T-helper 2 cell treated with Interferon-gamma antibody and Interleukin-4, amounts not matched to agents 5 μg/mL and 100 μg/mL, for 36 hours (primary cell): Measurements from ENCODE around the gene PGM2.

ENCODE experiments used
- DNase-seq: peaks from one replicate; pipeline ENCODE4 v3.0.0; 2021; ENCODE audit warnings: low spot score
- H3K27ac Mint-ChIP-seq: one replicate; pipeline ENCODE4 v1.8.0; 2021; ENCODE audit warnings: mild to moderate bottlenecking, mixed read lengths
- H3K27me3 Mint-ChIP-seq: one replicate; pipeline ENCODE4 v1.8.0; 2021; ENCODE audit warnings: low read depth, mixed read lengths
- H3K36me3 Mint-ChIP-seq: one replicate; pipeline ENCODE4 v1.8.0; 2021; ENCODE audit warnings: low read depth, mixed read lengths
- H3K4me1 Mint-ChIP-seq: one replicate; pipeline ENCODE4 v1.8.0; 2021; ENCODE audit warnings: low read depth, mixed read lengths
- H3K4me3 Mint-ChIP-seq: one replicate; pipeline ENCODE4 v1.8.0; 2022; ENCODE audit warnings: mild to moderate bottlenecking, moderate library complexity, mixed read lengths
- H3K9me3 Mint-ChIP-seq: one replicate; pipeline ENCODE4 v1.8.0; 2021; ENCODE audit warnings: mixed read lengths

Gene PGM2

DNA sequence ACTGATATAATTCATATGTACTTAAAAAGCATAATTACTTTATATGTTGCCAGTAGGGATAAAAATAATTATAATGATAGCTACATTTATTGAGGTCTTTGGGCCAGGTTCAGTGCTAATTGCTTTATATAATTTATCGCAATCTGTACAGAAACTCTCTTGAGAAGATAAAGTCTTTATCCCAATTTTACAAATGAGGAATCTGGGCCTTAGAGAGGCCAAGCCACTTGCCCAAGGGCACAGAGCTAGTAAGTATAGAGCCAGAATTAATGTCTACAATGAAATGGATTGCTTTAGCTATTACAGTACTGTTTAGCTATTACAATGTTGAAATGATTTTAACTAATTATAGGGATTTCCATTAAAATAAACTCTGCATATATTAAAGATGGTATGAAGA is 33.8 kb downstream of the PGM2 start:
- H3K4me3 Mint-ChIP-seq: no peak overlapping the region
- H3K36me3 Mint-ChIP-seq: peaks cover 27% of the 10 kb centered on the region
- H3K4me1 Mint-ChIP-seq: no peaks in the 10 kb centered on the region
- H3K27me3 Mint-ChIP-seq: no peaks in the 10 kb centered on the region
- no peaks in the 10 kb centered on the region for H3K9me3 Mint-ChIP-seq
- H3K27ac Mint-ChIP-seq: no peak overlapping the region
- no peak for DNase-seq

DNA sequence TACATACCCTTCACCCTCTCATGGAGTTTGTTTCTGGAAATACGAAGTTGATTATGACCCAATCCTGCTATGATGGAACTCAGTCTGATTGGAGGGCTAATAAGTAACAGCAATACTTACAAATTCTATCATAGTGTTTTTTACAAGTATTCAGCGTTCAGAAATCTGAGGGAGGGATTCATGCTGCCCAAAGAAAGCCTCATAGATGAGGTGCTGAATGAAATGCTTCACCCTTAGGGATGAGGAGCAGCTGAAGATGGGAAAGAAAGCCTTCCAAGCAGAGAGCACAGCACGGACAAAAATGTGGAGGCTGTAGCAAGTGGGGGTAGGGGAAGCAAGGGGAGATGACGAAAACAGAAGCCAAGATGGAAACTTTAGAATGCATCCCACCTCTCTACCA is 36.5 kb downstream of the PGM2 start:
- no peaks in the 10 kb centered on the region for H3K4me1 Mint-ChIP-seq
- H3K27ac Mint-ChIP-seq: no peak overlapping the region
- H3K27me3 Mint-ChIP-seq: no peaks in the 10 kb centered on the region
- no peak overlapping the region for H3K4me3 Mint-ChIP-seq
- H3K9me3 Mint-ChIP-seq: no peaks in the 10 kb centered on the region
- no peak for DNase-seq
- H3K36me3 Mint-ChIP-seq: peaks cover 38% of the 10 kb centered on the region

DNA sequence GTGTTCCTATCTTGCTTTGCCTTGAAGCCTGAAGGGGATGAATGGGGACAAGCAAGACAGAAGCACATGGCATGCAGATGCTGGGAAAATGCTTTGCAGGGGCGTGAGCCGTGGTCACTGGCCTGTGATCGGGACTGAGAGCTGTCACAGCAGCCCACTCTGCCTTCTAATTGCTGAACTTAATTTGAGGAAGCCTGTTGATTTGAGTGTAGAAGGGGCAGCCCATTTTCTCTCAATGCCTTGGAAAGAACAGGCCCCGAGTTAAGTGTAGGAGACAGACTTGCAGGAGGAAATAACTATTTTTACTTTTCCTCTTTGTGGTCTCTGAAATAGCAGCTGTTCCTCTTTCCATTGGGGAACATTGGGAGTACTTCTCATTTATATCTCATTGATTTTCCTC is 38.3 kb downstream of the PGM2 start:
- H3K4me3 Mint-ChIP-seq: no peak overlapping the region
- DNase-seq: no peak
- H3K9me3 Mint-ChIP-seq: no peaks in the 10 kb centered on the region
- no peaks in the 10 kb centered on the region for H3K4me1 Mint-ChIP-seq
- no peak overlapping the region for H3K27ac Mint-ChIP-seq
- H3K36me3 Mint-ChIP-seq: peaks cover 38% of the 10 kb centered on the region
- no peaks in the 10 kb centered on the region for H3K27me3 Mint-ChIP-seq

DNA sequence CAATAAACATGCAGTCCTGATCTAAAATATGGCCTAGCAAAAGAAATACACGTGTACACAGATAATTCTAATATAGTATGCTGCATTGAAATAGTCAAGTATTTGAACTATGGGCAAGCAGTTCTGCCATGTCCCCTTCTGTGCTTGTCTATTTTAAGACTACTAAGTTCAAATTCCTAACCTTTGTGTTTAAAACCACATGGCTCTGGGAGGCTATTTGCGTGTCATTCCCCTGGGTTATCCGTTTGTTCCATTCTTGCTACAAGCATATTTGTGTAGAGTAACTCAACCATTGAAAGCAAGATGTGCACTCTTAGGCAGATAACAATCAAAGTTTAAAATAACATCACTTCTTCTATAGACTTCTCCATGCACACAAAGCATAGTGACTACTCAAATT is 39.0 kb downstream of the PGM2 start:
- H3K9me3 Mint-ChIP-seq: no peaks in the 10 kb centered on the region
- H3K27me3 Mint-ChIP-seq: no peaks in the 10 kb centered on the region
- no peak for DNase-seq
- no peaks in the 10 kb centered on the region for H3K4me1 Mint-ChIP-seq
- H3K4me3 Mint-ChIP-seq: no peak overlapping the region
- H3K27ac Mint-ChIP-seq: no peak overlapping the region
- peaks cover 38% of the 10 kb centered on the region for H3K36me3 Mint-ChIP-seq

DNA sequence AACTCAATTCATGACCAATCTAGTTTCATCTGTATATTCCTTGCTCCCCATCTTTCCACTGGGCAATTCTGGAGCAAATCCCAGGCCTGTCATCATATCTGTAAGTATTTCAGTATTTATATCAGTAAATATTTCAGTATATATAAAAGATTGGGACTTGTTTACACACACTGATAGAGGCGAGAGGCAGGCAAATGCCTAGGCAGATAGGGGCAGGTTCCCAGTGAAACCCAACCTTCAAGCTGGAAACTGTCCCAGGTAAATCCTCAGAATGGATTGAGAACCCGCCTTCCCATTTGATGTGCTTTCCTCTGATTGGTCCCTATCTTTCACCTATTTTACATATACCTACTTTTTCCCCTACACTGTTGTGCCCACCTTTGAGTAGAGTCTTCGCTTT is 40.6 kb downstream of the PGM2 start:
- Mint-ChIP-seq H3K27me3 (no peaks in the 10 kb centered on the region), H3K4me3 (no peak overlapping the region), H3K36me3 (peaks cover 36% of the 10 kb centered on the region), H3K27ac (no peak overlapping the region), H3K9me3 (no peaks in the 10 kb centered on the region), H3K4me1 (peaks cover 6% of the 10 kb centered on the region)
- no peak for DNase-seq

DNA sequence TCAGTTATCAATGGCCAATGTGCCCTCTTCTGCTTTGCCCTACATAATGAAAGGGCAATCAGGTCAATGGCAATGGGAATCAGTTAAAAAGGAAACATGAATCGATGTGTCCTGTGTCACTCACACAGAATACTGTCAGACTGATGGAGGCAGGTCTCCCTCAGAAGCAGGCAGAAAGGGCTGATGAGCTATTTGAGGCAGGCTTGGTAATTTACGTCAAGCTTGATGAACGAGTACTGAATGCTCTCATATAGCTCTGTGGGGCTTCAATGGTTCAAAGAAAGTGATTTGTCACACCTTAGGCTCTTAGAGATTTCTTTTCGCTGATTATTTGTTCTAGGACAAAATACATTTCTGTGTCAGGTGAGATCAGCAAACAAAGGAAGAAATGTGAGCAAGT is 41.8 kb downstream of the PGM2 start:
- Mint-ChIP-seq H3K36me3 (peaks cover 32% of the 10 kb centered on the region), H3K27me3 (no peaks in the 10 kb centered on the region), H3K27ac (no peak overlapping the region), H3K9me3 (no peaks in the 10 kb centered on the region), H3K4me3 (no peak overlapping the region), H3K4me1 (peaks cover 16% of the 10 kb centered on the region)
- no peak for DNase-seq

DNA sequence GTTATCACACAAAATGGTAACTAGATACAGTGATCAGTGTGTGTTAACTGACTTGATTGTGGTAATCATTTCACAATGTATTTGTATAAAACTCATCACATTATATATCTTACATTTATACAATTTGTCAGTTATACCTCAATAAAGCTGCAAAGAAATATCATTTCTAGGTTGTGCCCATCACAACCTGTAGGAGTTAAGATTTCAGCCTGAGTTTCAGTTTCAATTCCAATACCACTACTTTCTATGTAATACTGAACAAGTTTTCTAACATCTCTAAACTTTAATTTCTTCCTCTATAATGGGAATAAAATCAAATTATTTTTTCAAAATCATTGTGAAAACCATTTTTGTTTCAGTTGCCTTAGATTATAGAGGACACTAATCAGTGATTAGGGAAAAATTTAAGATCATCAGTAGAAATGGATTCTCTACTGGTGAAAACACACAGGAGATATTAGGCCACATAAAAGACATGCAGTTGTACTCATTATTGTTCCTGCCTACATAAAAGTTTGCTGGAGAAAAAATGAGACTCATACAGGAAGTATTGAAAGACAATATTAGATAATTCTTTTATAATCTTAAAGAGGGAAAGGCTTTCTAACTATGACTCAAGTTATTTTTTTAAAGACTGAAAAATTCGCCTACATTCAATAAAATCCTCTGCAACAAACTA is 46.0 kb downstream of the PGM2 start:
- no peaks in the 10 kb centered on the region for H3K9me3 Mint-ChIP-seq
- DNase-seq: no peak
- peak overlapping the region; percentile 26 for H3K4me3 Mint-ChIP-seq
- H3K36me3 Mint-ChIP-seq: peaks cover 15% of the 10 kb centered on the region
- H3K27ac Mint-ChIP-seq: peak overlapping the region; percentile 68
- peaks cover 23% of the 10 kb centered on the region for H3K4me1 Mint-ChIP-seq
- H3K27me3 Mint-ChIP-seq: no peaks in the 10 kb centered on the region

DNA sequence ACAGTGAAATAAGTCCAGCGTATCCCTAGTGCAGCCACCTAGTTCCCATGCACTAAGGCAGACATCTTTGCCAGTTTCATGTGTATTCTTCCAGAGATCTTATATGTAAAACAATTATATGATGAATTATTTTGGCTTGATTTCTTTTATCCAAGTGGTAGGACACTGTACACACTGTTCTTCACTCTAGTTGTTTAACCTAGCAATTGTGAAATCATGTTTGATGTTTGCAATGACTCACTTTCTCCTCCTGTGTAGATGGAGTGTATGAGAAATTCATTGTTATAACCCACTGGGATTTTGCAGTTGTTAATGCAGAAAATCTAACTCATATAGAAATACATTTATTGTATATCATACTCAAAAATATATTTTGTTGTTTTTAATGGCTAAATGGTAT is 46.9 kb downstream of the PGM2 start:
- peaks cover 8% of the 10 kb centered on the region for H3K36me3 Mint-ChIP-seq
- H3K9me3 Mint-ChIP-seq: no peaks in the 10 kb centered on the region
- H3K27me3 Mint-ChIP-seq: no peaks in the 10 kb centered on the region
- no peak for DNase-seq
- no peak overlapping the region for H3K4me3 Mint-ChIP-seq
- no peak overlapping the region for H3K27ac Mint-ChIP-seq
- H3K4me1 Mint-ChIP-seq: peaks cover 23% of the 10 kb centered on the region

DNA sequence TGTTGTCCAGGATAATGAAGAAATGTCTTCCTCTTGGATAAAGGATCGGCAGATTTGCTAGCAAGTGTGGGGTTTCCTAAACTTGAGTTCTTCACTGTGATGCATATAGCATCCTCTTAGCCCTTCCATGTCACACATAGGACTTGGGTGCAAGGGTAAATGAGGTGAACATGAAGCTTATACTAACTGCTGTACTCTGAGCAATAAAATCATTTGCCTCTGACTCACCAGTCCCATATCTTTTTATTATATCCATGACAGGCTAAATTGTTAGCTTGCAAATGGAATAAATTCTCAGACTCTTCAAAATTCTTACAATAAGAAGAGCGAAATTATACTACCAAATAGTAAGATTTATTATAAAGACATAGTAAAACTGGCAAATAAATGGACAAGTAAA is 49.7 kb downstream of the PGM2 start:
- H3K36me3 Mint-ChIP-seq: peaks cover 6% of the 10 kb centered on the region
- DNase-seq: no peak
- no peaks in the 10 kb centered on the region for H3K27me3 Mint-ChIP-seq
- H3K4me3 Mint-ChIP-seq: no peak overlapping the region
- peaks cover 25% of the 10 kb centered on the region for H3K4me1 Mint-ChIP-seq
- no peak overlapping the region for H3K27ac Mint-ChIP-seq
- no peaks in the 10 kb centered on the region for H3K9me3 Mint-ChIP-seq

DNA sequence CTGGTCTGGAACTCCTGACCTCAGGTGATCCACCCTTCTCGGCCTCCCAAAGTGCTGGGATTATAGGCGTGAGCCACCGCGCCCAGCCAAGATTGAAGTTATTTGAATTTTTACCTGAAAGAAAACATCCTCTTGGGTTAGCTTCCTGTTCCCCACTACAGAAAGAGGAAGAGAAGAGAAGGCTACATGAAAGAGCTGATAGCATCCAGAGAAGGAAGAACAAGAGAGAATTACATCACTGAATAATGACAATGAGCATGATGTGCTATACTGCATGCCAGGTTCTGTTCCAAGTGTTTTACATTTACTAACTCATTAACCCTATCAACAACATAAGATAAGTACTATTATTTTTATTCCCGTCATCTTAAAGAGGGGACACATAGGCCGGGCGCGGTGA is 52.9 kb downstream of the PGM2 start:
- Mint-ChIP-seq H3K9me3 (no peaks in the 10 kb centered on the region), H3K4me3 (no peak overlapping the region), H3K36me3 (no peaks in the 10 kb centered on the region), H3K27me3 (peaks cover 8% of the 10 kb centered on the region), H3K27ac (no peak overlapping the region), H3K4me1 (peaks cover 8% of the 10 kb centered on the region)
- no peak for DNase-seq

DNA sequence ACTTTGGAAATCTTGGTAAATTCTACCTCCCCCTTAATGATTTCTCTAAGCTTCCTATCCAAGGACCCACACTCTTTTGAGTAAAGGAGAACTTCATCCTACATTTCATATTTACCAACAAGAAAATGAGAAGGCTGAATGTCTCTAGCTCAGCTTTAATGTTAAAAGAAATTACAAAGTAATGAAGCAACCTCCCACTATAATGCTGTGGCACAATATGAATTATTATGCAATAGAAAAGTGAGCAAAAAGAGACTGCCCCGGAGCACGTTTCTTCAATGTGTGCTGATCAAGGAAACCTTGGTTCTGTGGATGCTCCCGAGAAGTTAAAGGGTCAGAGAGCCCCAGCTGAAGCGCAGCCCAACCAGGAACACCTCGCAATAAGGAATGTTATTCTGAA is 55.3 kb downstream of the PGM2 start:
- Mint-ChIP-seq H3K9me3 (no peaks in the 10 kb centered on the region), H3K27ac (no peak overlapping the region), H3K36me3 (no peaks in the 10 kb centered on the region), H3K4me3 (no peak overlapping the region), H3K27me3 (peaks cover 9% of the 10 kb centered on the region), H3K4me1 (peaks cover 20% of the 10 kb centered on the region)
- no peak for DNase-seq

DNA sequence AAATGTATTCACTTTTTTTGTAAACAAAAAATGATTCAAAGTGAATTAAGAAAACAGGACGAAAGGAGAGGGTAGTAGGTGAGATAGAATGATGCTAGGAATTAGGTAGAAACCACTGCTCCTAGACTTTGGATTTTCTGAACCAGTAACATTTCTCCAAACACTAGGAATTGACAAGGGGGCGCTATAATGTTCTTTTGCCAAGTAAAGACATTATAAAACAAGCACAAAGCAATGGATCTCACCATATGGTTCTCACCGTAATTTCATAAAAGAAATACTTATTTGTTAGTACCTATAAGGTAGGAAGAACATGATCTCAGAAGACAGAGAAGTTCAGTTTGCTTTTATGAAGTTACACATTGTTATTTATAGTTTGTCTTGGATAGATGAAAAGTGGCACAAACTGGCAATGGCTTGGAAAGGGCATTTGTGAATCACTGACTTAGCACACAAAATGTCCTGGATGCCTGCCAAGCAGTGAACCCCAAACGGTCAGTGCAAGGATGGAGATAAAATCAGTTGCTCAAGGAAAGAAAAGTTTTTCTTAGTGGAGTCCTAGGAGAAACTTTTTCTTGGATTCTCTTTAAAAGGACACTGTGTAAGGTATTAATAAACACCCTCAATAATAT is 56.3 kb downstream of the PGM2 start:
- H3K4me3 Mint-ChIP-seq: no peak overlapping the region
- H3K27ac Mint-ChIP-seq: no peak overlapping the region
- no peaks in the 10 kb centered on the region for H3K9me3 Mint-ChIP-seq
- no peaks in the 10 kb centered on the region for H3K36me3 Mint-ChIP-seq
- peaks cover 9% of the 10 kb centered on the region for H3K27me3 Mint-ChIP-seq
- no peak for DNase-seq
- peaks cover 20% of the 10 kb centered on the region for H3K4me1 Mint-ChIP-seq

DNA sequence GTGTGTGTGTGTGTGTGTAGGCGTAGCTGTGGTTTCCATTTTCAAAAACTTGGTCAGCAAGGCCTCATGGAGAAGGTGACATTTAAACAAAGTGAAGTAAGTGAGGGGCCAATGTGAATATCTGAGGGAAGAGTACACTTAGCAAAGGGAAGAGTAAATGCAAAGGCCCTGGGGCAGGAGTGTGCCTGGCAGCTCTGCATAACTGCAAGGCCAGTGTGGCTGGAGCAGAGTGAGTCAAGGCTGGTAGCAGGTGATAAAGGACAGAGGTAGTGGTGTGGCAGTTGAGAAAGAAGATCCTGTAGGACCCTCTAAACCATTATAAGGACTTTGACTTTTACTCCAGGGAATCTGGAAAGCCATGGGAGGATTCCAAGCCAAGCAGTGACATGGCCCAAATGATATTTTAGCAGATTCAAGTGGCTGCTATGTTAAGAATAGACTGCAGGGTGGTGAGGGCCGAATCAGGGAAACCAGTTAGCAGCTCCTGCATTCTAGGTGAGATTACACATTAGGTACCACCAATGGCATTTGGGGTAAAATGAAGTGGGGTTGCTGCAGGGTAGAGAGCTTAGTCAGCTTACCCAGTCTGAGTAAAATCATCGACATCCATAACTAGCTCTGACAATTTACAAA is 58.5 kb downstream of the PGM2 start:
- Mint-ChIP-seq H3K27ac (peak overlapping the region; percentile 0), H3K4me1 (peaks cover 26% of the 10 kb centered on the region), H3K4me3 (no peak overlapping the region), H3K9me3 (no peaks in the 10 kb centered on the region), H3K27me3 (peaks cover 9% of the 10 kb centered on the region), H3K36me3 (no peaks in the 10 kb centered on the region)
- no peak for DNase-seq

DNA sequence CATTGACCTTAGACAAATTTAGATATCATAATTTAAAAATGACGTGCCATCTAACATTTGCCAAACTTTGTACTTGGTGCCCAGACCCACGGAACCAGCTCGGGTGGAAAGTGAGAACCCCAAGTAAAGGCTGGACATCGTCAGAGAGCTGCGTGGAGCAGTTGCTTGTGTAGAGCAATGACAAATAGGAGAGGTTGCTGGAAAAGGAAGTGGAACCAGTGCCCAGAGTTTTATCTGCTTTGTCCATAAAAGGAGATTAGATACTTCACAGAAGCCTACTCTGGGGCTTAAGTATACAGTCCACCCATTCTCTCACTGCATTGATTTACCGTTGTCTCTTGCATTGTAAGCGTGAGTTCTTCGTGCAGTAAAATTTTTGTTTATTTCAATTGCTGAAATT is 59.0 kb downstream of the PGM2 start:
- DNase-seq: no peak
- no peaks in the 10 kb centered on the region for H3K9me3 Mint-ChIP-seq
- no peak overlapping the region for H3K4me3 Mint-ChIP-seq
- H3K36me3 Mint-ChIP-seq: no peaks in the 10 kb centered on the region
- peaks cover 9% of the 10 kb centered on the region for H3K27me3 Mint-ChIP-seq
- peaks cover 26% of the 10 kb centered on the region for H3K4me1 Mint-ChIP-seq
- no peak overlapping the region for H3K27ac Mint-ChIP-seq
